Upper lobe of left lung (tissue), 6 donors: Measurements from ENCODE around the gene KIF21A. TPM values are rescaled to one million over a fixed set of nuclear protein-coding genes. Genes with fewer than 3 reads are reported as not detected.

Experiments used
- ATAC-seq, 2 donors: fragments of 200-7000 bp; cut with Tn5 transposase; one replicate each; pipeline ENCODE4 v1.9.1; 2022; ENCODE audit warnings: mild to moderate bottlenecking in 2 of 2, moderate library complexity in 2 of 2; ENCODE audit not compliant: low FRiP score in 2 of 2
- DNase-seq, 2 donors: peaks; one replicate each; pipeline ENCODE4 v3.0.0-alpha.2; 2019 to 2020
- H3K27ac ChIP-seq, 4 donors: fragments of 200-600 bp; sonication (generic); one replicate each; pipeline ENCODE4 v1.5.1; 2016 to 2019
- H3K27me3 ChIP-seq, 4 donors: fragments of 200-600 bp; sonication (generic); one replicate each; pipeline ENCODE4 v1.5.1; 2017 to 2019
- H3K36me3 ChIP-seq, 4 donors: fragments of 200-600 bp; sonication (generic); one replicate each; pipeline ENCODE4 v1.5.1; 2016 to 2019
- H3K4me1 ChIP-seq, 4 donors: fragments of 200-600 bp; sonication (generic); one replicate each; pipeline ENCODE4 v1.5.1; 2018 to 2019
- H3K4me3 ChIP-seq, 4 donors: fragments of 200-600 bp; sonication (generic); one replicate each; pipeline ENCODE4 v1.5.1; 2017 to 2019; ENCODE audit warnings: mild to moderate bottlenecking in 2 of 4, moderate library complexity in 1 of 4
- H3K9me3 ChIP-seq, 4 donors: fragments of 200-600 bp; sonication (generic); one replicate each; pipeline ENCODE4 v1.5.1; 2018 to 2019
- EP300 ChIP-seq, 4 donors: sonication (generic); formaldehyde crosslinking; IDR thresholded peaks; one replicate each; pipeline ENCODE4 v1.5.1; 2017; ENCODE audit warnings: antibody characterized with exemption in 4 of 4, control low read depth in 2 of 4
- POLR2A ChIP-seq, 4 donors: fragments of 450-650 bp; IDR thresholded peaks; one replicate each; pipeline ENCODE4 v1.5.1; 2016 to 2017; ENCODE audit warnings: antibody characterized with exemption in 4 of 4, mild to moderate bottlenecking in 2 of 4
- POLR2AphosphoS5 ChIP-seq, 2 donors: sonication (generic); formaldehyde crosslinking; IDR thresholded peaks; one replicate each; pipeline ENCODE4 v1.5.1; 2017; ENCODE audit warnings: antibody characterized with exemption in 2 of 2
- WGBS, 2 donors: methylation state at CpG; one replicate each; pipeline ENCODE4 v1.1.5; 2017 to 2018; 5-methylcytosine and 5-hydroxymethylcytosine counted together
- total RNA-seq, 6 donors: library from RNA; depleted of rRNA in 4 of 6; stranded (reverse); fragments of >200 nt in 4 of 6; gene quantifications; one replicate each; pipeline versions ENCODE4 v1.1.0 to v1.2.1, GENCODE V29; 2016 to 2021
- TF ChIP-seq, protein P1 (sequence below), 6 experiments: fragments of 450-650 bp in 4 of 6; fragments of 200-600 bp in 2 of 6; sonication (generic) in 2 of 6; IDR thresholded peaks; one replicate each; pipeline ENCODE4 v1.5.1; 2016 to 2019; ENCODE audit warnings: antibody characterized with exemption in 6 of 6
- donor health status: DM: no; HTN: no; CAD: no; lungs with moderate emphysema.
- donor health status: DM: no; HTN: yes; CAD: no; lungs with severe emphysema.

The KIF21A gene
- total RNA-seq, 6 donors from 2014 or later: 6.6 to 89.3 (median 18.3) TPM

DNA sequence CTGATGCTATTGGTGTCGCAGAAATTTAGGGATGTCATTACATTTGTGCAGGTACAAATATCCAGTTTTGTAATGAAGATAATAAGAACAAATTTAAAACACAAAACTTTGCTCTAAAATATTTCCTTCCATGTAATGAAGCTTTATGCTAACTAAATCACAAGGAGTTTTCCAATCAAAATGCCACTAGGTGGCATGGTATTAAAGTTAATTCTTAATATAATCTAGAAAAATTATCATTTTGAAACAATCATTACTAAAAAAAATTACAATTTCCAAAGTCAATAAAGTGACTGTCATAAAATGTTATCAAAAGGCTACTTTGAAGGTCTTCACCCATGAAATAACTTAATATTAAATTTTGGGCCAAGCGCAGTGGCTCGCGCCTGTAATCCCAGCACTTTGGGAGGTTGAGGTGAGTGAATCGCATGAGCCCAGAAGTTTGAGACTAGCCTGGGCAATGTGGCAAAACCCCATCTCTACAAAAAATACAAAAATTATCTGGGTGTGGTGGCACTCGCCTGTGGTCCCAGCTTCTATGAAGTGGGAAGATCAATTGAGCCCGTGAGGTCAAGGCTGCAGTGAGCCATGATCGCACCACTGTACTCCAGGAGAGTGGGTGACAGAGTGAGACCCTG is 77.4 kb downstream of the KIF21A start:
- Histone ChIP-seq H3K4me3 (no peak overlapping the region), H3K27me3 (no peaks in the 10 kb centered on the region), H3K36me3 (no peaks in the 10 kb centered on the region), H3K27ac (no peak overlapping the region), H3K9me3 (no peaks in the 10 kb centered on the region), H3K4me1 (no peaks in the 10 kb centered on the region)
- TF ChIP-seq, protein P1, sequence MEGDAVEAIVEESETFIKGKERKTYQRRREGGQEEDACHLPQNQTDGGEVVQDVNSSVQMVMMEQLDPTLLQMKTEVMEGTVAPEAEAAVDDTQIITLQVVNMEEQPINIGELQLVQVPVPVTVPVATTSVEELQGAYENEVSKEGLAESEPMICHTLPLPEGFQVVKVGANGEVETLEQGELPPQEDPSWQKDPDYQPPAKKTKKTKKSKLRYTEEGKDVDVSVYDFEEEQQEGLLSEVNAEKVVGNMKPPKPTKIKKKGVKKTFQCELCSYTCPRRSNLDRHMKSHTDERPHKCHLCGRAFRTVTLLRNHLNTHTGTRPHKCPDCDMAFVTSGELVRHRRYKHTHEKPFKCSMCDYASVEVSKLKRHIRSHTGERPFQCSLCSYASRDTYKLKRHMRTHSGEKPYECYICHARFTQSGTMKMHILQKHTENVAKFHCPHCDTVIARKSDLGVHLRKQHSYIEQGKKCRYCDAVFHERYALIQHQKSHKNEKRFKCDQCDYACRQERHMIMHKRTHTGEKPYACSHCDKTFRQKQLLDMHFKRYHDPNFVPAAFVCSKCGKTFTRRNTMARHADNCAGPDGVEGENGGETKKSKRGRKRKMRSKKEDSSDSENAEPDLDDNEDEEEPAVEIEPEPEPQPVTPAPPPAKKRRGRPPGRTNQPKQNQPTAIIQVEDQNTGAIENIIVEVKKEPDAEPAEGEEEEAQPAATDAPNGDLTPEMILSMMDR (IDR thresholded peaks at IDR 0.05): no peak
- TF ChIP-seq EP300 (IDR thresholded peaks at IDR 0.05) (no peak), POLR2AphosphoS5 (IDR thresholded peaks at IDR 0.05) (no peak), POLR2A (IDR thresholded peaks at IDR 0.05) (no peak)
- DNase-seq (no peak), ATAC-seq (no peak)
- 97% methylated on average over 8 of the region's 8 CpGs for WGBS, 2 donors

DNA sequence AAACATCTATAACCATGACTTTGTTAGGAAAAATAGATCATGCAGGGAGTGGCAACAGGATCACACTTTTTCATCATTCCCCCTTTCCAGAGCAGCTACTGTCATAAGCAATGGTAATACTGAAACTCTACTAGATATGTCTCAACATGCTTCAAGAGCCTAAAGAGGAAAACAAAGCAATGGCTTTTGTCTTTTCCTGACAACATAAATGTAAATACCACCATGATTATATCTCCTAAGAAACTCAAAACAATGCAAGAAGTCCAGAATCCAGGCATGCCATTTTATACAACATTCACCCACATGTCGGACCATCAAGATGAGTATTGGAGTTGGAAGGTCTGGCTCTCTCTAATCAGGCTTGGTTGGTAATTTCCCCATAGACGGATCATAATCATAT is 78.7 kb downstream of the KIF21A start:
- no peak overlapping the region for H3K27ac ChIP-seq
- DNase-seq (no peak), ATAC-seq (no peak)
- whole genome bisulfite sequencing, 2 donors: 84% methylated on average over 2 of the region's 2 CpGs
- H3K27me3 ChIP-seq: no peaks in the 10 kb centered on the region
- H3K4me1 ChIP-seq: no peaks in the 10 kb centered on the region
- no peaks in the 10 kb centered on the region for H3K36me3 ChIP-seq
- TF ChIP-seq POLR2AphosphoS5 (IDR thresholded peaks at IDR 0.05) (no peak), POLR2A (IDR thresholded peaks at IDR 0.05) (no peak), EP300 (IDR thresholded peaks at IDR 0.05) (no peak)
- TF ChIP-seq, protein P1 (IDR thresholded peaks at IDR 0.05): no peak
- H3K9me3 ChIP-seq: no peaks in the 10 kb centered on the region
- H3K4me3 ChIP-seq: no peak overlapping the region

DNA sequence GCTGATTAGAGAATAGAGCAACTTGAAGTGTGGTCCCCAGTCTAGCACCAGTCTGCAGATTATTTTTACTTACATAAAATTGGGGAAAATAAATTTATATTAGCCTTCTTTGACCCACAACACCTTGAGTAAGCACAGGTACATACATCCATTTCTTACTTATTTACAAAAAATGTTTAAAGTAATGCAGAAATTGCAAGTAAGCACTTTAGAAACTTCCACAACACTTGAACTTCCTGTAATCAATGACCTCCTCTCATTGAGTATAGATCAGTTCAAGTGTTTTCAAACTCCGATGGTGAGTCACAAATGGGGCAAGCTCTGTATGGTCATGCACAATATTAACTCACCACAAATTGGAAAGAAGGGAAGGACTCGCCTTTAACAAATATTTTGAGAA is 83.3 kb downstream of the KIF21A start:
- no peak for ATAC-seq
- DNase-seq: no peak
- H3K4me3 ChIP-seq: no peak overlapping the region
- H3K9me3 ChIP-seq: no peaks in the 10 kb centered on the region
- no peaks in the 10 kb centered on the region for H3K36me3 ChIP-seq
- no peak for TF ChIP-seq EP300 (IDR thresholded peaks at IDR 0.05)
- H3K27me3 ChIP-seq: no peaks in the 10 kb centered on the region
- WGBS, 2 donors: 83 to 86% methylated on average over 2 of the region's 2 CpGs
- no peaks in the 10 kb centered on the region for H3K4me1 ChIP-seq
- H3K27ac ChIP-seq: no peak overlapping the region

GRCh38 chr12:39357041-39357440 is 85.9 kb downstream of the KIF21A start:
- no peak overlapping the region for H3K4me3 ChIP-seq
- TF ChIP-seq EP300 (IDR thresholded peaks at IDR 0.05): no peak
- no peak for TF ChIP-seq POLR2AphosphoS5 (IDR thresholded peaks at IDR 0.05)
- TF ChIP-seq, protein P1 (IDR thresholded peaks at IDR 0.05): no peak
- TF ChIP-seq POLR2A (IDR thresholded peaks at IDR 0.05): no peak
- H3K27ac ChIP-seq: no peak overlapping the region
- no peaks in the 10 kb centered on the region for H3K9me3 ChIP-seq
- no peak for DNase-seq
- no peak for ATAC-seq
- no peaks in the 10 kb centered on the region for H3K36me3 ChIP-seq
- no peaks in the 10 kb centered on the region for H3K4me1 ChIP-seq
- no peaks in the 10 kb centered on the region for H3K27me3 ChIP-seq
- 95 to 96% methylated on average over 3 of the region's 3 CpGs for WGBS, 2 donors

- DNase-seq (no peak), ATAC-seq (no peak)
- H3K27me3 ChIP-seq: no peaks in the 10 kb centered on the region
- no peak overlapping the region for H3K27ac ChIP-seq
- 87 to 92% methylated on average over 3 of the region's 3 CpGs for WGBS, 2 donors
- no peaks in the 10 kb centered on the region for H3K9me3 ChIP-seq
- H3K36me3 ChIP-seq: no peaks in the 10 kb centered on the region
- no peaks in the 10 kb centered on the region for H3K4me1 ChIP-seq
- H3K4me3 ChIP-seq: no peak overlapping the region
- TF ChIP-seq POLR2A (IDR thresholded peaks at IDR 0.05) (no peak), EP300 (IDR thresholded peaks at IDR 0.05) (no peak), POLR2AphosphoS5 (IDR thresholded peaks at IDR 0.05) (no peak)
- TF ChIP-seq, protein P1 (IDR thresholded peaks at IDR 0.05): no peak
Observed at GRCh38 chr12:39355841-39356240, 87.1 kb downstream of the KIF21A start.
